RCC 7860 (cell line): ENCODE data around the gene FUT9.
"Not testable (repeated sequence)": the region's sequence is repeated elsewhere in the genome, so short reads cannot be mapped to it uniquely, and the experiment has no call there.

Source experiments
- DNase-seq: peaks from one replicate; pipeline ENCODE4 v3.0.0-alpha.2; 2015; ENCODE audit warnings: low spot score
- FAIRE-seq: peaks from 2 replicates; lab custom pipeline; 2012; peaks lifted over from hg19 to GRCh38; lab: Jason Lieb, UNC

FUT9 gene

DNA sequence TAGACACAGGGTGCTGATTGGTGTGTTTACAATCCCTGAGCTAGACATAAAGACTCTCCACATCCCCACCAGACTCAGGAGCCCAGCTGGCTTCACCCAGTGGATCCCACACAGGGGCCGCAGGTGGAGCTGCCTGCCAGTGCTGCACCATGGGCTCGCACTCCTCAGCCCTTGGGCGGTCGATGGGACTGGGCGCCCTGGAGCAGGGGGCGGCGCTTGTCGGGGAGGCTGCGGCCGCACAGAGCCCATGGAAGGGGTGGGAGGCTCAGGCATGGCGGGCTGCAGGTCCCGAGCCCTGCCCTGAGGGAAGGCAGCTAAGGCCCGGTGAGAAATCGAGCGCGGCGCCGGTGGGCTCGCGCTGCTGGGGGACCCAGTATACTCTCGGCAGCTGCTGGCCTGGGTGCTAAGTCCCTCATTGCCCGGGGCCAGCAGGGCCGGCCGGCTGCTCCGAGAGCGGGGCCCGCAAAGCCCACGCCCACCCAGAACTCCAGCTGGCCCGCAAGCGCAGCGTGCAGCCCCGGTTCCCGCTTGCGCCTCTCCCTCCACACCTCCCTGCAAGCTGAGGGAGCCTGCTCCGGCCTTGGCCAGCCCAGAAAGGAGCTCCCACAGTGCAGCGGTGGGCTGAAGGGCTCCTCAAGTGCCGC lies 245.1 kb downstream of the FUT9 start:
- not testable (repeated sequence) for FAIRE-seq, DNase-seq
